Activated CD4-positive, alpha-beta T cell treated with anti-CD3 and anti-CD28 coated beads, Interleukin-2, Interleukin-6, amounts not matched to agents 100 ng/mL and 50 ng/mL, durations not matched to agents 16 hours and 8 hours (primary cell): ENCODE data around the gene STK10.
"Not testable (repeated sequence)": the region's sequence is repeated elsewhere in the genome, so short reads cannot be mapped to it uniquely, and the experiment has no call there.

Experiments
- DNase-seq: peaks from one replicate; pipeline ENCODE4 v3.0.0-alpha.2; 2020

Gene STK10

DNA sequence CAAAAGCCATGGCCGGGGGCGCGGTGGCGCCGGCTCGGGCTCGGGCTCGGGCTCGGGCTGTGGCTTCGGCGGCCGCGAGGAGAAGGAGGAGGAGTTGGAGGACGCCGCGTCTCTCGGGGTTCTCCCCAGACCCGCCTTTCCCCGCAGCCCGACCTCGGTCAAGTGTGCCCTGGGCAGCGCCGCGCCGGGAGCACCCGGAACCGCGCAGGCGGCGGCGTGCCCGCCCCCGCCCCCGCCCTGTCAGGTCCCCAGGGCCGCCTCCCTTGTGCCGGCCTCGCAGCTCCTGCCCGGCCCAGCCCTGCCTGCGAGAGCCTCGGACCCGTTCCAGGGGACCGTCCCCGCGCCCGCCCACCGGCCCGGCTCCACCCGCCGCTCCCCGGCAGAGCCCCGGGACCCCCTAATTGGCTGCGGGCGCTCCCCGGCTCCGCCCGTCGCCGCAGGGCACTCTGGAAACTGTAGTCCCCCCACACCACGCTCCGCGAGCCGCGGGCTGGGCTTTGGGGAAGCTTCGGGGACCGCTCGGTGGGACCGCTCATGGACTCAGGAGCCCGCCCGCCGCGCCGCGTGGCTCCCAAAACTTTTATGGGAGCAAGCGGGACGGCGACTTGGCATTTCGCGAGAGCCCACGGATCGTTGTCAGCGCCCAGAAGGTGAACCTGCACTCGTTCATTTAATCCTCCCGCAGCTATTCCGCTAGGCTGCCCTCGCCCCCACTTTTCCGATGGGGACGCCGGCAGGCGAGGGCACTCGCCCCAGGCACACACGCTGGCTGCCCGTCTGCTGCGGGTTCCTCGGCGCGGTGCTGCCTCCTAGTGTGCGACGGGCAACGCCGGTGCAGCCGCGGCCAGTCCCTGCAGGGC lies at the start of gene STK10:
STK10 (minus strand) TSS at position 192 of the 860 bp plus-strand sequence; CDS start at position 10, 182 bp downstream.
- DNase-seq: peak; percentile 95

DNA sequence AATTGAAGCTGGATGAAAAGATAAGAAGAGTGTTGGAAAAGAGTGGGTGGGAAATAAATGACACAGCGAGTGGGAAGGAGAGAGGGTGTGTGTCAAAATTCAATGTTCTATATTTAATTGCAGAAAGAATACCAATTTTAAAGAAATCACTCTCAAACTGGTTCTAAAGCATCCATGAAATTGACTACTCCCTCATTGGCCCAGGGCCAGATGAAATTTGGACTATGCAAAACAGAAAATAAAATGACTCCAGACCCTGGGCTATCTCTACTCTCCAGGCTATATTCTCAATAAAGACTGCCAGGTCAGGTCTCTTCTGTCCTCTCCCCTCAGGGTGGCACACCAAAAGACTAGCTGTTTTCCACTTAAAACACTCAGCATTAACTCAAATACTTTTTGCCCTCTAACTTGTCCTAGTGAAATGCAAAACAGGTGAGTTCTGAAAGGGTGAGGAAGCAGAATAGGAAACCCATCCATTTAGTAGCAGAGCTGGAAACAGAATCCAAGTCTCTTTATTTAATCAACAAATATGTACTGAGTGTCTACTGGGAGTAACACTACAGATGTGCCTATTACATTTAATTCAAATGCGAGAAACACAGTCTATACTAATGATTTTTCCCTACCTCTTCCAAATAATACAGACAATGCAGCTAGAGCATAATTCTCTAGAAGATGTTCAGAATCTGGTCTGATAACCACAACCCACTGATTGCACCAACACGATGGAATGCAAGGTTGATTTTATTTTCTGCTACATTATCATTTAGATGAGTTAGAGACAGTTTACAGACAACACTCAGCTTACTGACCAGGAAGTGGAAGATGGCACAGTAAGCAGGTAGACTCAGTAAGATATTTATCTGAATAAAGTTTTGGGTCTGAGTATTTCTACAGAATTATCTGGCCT lies 48.1 kb upstream of the STK10 start:
- no peak for DNase-seq

GRCh38 chr5:172235132-172235780 lies 47.2 kb upstream of the STK10 start:
- no peak for DNase-seq

DNA sequence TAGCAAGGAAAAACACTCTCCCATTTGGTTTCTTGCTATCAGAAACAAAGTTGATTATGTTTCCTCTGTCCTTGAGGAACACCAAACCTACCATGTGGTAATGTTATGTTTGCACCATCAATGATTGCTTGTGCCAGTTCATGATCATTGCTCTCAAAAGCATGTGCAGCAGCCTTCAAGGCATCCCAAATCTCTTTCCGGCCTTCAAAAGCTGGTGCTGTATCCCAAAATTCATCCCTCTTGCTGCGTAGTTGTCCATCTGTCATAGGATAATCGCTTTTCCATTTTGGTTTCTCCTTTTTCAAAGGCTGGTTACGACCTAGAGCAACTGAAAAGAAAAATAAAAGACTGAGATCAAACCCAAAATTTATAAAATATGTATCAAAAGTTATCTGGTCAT lies 46.0 kb upstream of the STK10 start:
- DNase-seq: no peak

- DNase-seq: peak; percentile 62
These were observed 41.9 kb upstream of the STK10 start for GRCh38 chr5:172229904-172230303.

DNA sequence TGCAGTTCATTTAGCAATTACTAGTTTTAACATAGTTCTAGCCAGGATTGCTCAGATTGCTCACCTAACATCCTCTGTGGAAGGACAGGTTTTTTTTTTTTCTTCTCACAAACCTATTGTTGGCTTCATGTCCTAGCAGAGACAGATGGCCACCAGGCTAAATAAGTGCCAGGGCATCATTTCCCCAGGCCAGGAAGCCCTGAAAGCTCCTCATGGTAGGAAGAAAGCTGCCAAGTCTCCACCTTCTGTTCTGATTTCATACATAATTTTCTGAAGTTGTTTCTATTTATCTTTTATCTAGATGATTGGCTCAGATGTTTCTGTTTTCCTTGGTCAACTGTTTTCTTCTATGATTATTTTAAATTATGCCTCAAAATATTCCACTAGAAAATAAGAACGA lies 37.0 kb upstream of the STK10 start:
- DNase-seq: no peak

- DNase-seq: peak; percentile 80
These were observed 36.2 kb upstream of the STK10 start for GRCh38 chr5:172223901-172224873.

DNA sequence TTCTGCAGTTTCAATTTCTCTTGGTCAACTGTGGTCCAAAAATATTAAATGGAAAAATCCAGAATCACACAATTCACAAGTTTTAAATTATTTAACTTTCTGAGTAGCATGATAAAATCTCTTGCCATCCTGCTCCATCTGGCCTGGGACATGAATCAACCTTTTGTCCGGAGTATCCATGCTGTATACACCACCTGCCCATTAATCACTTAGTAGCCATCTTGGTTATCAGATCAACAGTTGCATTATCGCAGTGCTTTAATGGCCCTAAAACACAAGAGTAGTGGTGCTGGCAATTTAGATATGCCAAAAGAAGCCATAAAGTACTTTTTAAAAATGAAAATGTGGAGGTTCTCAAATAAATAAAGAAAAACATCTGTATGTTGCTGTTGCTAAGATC lies 31.3 kb upstream of the STK10 start:
- no peak for DNase-seq

DNA sequence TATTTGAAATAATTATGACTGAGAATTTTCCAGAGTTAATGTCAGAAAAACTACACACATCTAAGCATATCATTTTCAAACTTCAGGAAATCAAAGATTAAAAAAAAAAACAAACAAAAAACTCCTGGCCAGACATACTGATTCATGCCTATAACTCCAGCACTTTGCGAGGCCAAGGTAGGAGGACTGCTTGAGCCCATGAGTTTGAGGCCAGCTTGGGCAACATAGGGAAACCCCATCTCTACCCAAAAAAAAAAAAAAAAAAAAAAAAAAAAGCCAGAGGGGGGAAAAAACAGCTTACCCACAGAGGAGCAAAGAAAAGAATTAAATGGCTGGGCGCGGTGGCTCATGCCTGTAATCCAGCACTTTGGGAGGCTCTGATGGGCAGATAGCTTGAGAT lies 28.3 kb upstream of the STK10 start:
- no peak for DNase-seq

DNA sequence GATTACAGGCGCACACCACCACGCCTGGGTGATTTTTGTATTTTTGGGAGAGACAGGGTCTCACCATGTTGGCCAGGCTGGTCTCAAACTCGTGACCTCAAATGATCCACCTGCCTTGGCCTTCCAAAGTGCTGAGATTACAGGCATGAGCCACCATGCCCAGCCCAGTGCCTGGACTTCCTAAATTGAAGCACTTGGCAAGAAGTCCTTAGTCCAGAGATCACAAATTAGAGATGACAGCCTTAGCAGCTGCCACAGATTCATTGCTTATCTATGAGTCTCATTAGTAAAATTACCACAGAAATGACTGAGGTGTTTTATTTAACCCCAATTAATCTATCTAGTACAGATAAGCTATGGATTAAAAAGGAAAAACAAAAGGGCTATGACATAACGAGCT lies 25.1 kb upstream of the STK10 start:
- no peak for DNase-seq

GRCh38 chr5:172211676-172212075 lies 23.7 kb upstream of the STK10 start:
- DNase-seq: no peak

DNA sequence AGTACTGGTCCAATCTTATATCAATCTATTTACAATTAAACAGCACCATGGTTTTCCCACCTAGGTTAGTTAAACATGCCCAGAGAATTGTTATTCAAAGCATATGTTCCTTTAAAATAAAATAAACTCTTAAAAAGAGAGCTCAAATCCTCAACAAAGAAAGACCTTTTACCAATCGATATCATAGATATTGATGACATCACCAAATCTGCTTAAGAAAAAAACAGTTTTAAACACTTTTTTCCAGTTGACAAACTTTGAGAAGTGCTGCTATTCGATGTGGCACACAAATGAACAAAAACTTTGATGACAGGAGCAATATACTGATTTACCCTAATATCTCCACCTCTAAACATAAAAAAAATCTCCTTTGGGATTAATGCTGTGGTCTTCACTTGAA lies 21.7 kb upstream of the STK10 start:
- DNase-seq: no peak

DNA sequence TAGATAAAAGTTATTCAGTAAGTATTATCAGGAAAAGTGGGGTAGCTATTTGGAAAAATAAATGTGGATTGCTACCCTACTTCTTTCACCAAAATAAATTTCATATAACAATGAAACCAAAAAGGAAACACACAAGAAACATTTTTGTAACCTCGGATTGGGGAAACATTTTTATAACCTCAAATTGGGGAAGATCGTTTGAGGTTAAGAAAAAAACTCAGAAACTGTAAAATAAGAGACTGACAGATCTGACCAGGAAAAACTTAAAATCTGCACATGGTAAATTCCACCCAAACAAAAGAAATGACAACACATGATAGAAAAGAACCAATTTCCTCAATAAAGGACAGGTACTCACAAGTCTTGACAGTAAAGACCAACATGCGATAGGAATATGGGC lies 19.5 kb upstream of the STK10 start:
- no peak for DNase-seq

GRCh38 chr5:172205984-172206383 lies 18.0 kb upstream of the STK10 start:
- not testable (repeated sequence) for DNase-seq

DNA sequence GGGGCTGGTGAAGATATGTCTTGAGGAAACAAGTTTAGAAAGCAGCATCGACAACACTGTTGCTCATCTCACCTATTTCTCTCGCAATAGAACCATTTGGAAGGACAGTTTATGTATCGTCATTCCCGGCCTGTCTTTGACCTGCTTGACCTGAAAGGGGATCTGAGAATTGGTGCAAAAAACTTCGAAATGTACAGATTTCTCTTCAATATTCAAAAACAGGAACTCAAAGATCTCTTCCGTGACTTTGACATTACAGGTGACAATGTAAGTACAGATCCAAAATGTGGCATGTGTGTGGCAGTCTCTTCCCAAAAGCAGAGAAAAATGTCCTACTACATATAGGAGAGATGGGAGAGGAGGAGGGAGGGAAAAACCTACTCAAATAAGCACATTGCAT lies 12.5 kb upstream of the STK10 start:
- no peak for DNase-seq

GRCh38 chr5:172199446-172199845 lies 11.4 kb upstream of the STK10 start:
- DNase-seq: no peak

DNA sequence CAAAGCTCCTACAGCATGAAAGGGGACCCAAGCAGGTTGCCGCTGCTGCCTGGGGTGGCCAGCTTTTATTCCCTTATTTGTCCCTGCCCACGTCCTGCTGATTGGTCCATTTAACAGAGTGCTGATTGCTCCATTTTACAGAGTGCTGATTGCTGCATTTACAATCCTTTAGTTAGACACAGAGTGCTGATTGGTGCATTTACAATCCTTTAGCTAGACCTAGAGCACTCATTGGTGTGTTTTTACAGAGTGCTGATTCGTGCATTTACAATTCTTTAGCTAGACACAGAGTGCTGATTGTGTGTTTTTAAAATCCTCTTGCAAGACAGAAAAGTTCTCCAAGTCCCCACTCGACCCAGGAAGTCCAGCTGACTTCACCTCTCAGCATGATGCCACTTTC lies 9.8 kb upstream of the STK10 start:
- DNase-seq: not testable (repeated sequence)

GRCh38 chr5:172194985-172195774 lies 7.2 kb upstream of the STK10 start:
- DNase-seq: no peak

- no peak for DNase-seq
These were observed 5.8 kb upstream of the STK10 start, which contains the start of gene EFCAB9 for GRCh38 chr5:172193872-172194271. Gene EFCAB9 (plus strand): TSS chr5:172194172. CDS start chr5:172194173, 1 bp downstream.

- no peak for DNase-seq
These were observed 1.8 kb upstream of the STK10 start for GRCh38 chr5:172189693-172190296.
